ENCODE measurements around the gene NDE1.
"Not testable (repeated sequence)": the region's sequence is repeated elsewhere in the genome, so short reads cannot be mapped to it uniquely, and the experiment has no call there.

Gene NDE1

DNA sequence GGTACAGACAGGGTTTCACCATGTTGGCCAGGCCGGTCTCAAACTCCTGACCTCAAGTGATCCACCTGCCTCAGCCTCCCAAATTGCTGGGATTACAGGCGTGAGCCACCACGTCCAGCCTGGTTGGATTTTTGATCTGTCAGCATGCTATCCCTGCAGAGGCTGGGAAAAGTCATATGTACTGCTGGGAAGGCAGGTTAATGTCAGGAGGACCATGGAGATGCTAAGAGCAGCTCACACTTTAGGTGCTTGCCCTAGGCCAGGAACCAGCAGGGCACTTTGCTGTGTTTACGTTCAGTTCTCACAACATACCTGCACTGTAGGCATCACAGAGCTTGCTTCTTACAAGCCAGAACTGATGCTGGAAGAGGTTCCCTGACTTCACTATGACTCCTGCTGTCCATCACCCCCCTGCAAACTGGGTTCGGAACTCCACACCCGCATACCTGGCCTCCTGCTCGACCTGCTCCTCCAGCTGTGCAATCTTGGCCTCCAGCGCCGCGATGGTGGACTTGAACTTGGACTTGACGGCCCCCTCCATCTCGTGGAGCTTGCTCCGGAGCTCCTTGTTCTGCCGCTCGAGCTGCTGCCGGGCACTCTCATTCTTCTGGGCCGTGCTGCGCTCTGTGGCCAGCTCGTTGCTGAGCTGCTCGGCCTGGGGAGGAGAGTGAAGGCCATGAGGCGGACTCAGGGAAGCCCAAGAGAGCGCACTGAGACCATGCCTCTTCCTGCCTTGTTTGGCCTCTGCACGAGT, 66.8 kb downstream of the NDE1 start:
- in situ Hi-C loops (cut with MboI; ENCODE audit: low sequenced_read_pairs, unreplicated experiment) = no loop called here
- no peak for DNase-seq (ENCODE audit: low spot score)
- TF ChIP-seq, protein P1, sequence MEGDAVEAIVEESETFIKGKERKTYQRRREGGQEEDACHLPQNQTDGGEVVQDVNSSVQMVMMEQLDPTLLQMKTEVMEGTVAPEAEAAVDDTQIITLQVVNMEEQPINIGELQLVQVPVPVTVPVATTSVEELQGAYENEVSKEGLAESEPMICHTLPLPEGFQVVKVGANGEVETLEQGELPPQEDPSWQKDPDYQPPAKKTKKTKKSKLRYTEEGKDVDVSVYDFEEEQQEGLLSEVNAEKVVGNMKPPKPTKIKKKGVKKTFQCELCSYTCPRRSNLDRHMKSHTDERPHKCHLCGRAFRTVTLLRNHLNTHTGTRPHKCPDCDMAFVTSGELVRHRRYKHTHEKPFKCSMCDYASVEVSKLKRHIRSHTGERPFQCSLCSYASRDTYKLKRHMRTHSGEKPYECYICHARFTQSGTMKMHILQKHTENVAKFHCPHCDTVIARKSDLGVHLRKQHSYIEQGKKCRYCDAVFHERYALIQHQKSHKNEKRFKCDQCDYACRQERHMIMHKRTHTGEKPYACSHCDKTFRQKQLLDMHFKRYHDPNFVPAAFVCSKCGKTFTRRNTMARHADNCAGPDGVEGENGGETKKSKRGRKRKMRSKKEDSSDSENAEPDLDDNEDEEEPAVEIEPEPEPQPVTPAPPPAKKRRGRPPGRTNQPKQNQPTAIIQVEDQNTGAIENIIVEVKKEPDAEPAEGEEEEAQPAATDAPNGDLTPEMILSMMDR (IDR thresholded peaks at IDR 0.05; ENCODE audit: borderline replicate concordance, control extremely low read depth, extremely low read depth, insufficient read depth, missing control alignments) = no peak

- TF ChIP-seq, protein P1 (IDR thresholded peaks at IDR 0.05; ENCODE audit: borderline replicate concordance, control extremely low read depth, extremely low read depth, insufficient read depth, missing control alignments) = no peak
- in situ Hi-C loops (cut with MboI; ENCODE audit: low sequenced_read_pairs, unreplicated experiment) = no loop called here
These were observed 71.0 kb downstream of the NDE1 start for GRCh38 chr16:15721018-15721417.

DNA sequence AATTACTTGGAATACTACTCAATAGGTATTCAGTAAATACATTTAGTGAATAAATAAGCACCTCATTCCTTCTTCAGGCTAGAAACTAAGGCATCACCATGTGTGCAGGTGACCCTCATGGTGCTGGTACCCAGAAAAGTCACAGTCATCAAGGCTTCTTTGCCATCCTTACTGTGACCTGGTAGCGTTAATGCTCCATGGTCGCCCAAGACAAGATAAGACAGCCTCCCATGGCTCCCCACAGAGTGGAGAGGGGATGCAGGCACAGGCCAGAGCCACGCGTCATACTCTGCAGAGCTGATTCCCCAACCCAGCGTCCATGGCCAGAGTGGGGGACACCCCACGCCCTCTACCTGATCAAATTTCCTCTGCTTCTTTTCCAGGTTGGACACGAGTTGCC, 73.8 kb downstream of the NDE1 start:
- no peak for DNase-seq (ENCODE audit: low spot score)
- TF ChIP-seq, protein P1 (IDR thresholded peaks at IDR 0.05; ENCODE audit: borderline replicate concordance, control extremely low read depth, extremely low read depth, insufficient read depth, missing control alignments) = no peak
- in situ Hi-C loops (cut with MboI; ENCODE audit: low sequenced_read_pairs, unreplicated experiment) = no loop called here

More at GRCh38 chr16:15721018-15721417, 71.0 kb downstream of the NDE1 start:
- no peak for DNase-seq (ENCODE audit: low spot score)

DNA sequence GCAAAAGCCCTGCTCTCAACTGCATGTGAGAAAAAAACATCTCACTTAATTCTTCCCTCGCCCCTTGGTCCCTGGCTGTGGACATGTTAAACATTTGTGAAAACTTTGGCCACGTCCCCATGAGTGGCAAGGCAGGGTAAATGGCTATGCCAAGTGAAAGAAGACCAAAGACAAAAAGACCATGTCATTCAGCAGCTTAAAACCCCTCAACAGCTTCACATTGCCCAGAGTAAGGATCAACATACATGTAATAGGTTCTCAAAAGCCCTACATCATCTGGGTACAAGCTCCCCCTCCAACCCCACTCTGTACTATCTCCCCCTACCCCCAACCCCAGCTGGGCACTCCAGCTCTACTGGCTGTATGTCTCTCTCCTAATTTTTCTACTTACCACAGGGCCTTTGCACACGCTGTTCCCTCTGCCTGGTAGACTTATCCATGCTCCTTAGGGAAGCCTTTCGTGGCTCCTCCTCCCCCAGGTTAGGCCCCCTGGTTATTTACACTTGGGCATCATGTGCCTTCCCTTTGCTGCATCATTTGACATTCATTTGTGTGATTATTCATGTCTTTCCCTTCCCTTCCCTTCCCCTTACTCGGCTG, 75.7 kb downstream of the NDE1 start:
- no peak for DNase-seq (ENCODE audit: low spot score)
- TF ChIP-seq, protein P1 (IDR thresholded peaks at IDR 0.05; ENCODE audit: borderline replicate concordance, control extremely low read depth, extremely low read depth, insufficient read depth, missing control alignments) = no peak
- in situ Hi-C loops (cut with MboI; ENCODE audit: low sequenced_read_pairs, unreplicated experiment) = no loop called here

DNA sequence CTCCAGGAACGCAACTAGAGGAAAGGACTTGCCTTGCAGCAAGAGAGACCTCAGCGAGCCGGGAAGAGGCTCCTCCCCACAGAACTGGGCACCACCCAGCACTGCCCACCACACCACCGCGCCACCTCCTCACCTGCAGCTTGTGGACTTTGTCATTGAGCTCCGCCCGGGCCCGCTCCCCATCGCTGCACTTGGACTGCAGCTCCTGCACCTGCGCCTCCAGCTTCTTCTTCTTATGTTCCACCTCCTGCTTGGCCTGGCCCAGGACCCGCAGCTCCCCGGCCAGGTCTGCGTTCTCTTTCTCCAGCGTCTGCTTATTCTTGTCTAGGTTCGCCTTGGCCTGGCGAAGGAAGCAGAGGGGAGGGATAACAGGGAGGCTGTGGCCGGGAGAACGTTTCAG, 76.7 kb downstream of the NDE1 start:
- in situ Hi-C loops (cut with MboI; ENCODE audit: low sequenced_read_pairs, unreplicated experiment) = no loop called here
- TF ChIP-seq, protein P1 (IDR thresholded peaks at IDR 0.05; ENCODE audit: borderline replicate concordance, control extremely low read depth, extremely low read depth, insufficient read depth, missing control alignments) = no peak
- DNase-seq (ENCODE audit: low spot score) = no peak

GRCh38 chr16:15727697-15728096, 77.7 kb downstream of the NDE1 start:
- in situ Hi-C loops (cut with MboI; ENCODE audit: low sequenced_read_pairs, unreplicated experiment); DNase-seq (ENCODE audit: low spot score): not testable (repeated sequence)

DNA sequence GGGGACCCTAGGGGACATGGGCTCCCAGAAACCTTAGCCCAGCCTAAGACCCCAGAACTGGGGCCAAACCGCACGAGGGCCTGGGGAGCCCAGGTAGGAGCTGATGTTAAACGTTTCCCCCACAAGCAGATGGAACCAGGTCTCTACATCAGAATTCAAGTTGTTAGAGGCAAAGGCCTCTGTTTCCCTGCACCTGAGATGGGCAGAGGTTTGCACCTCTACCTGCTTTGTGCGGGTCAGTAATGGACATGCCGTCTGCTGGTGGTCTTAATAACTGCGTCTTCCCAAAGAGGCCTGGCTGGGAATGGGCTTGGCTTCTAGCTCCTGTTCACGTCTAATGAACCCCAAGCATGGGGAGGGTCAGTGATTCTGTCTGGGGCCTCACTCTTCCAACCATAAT, 79.1 kb downstream of the NDE1 start:
- TF ChIP-seq, protein P1 (IDR thresholded peaks at IDR 0.05; ENCODE audit: borderline replicate concordance, control extremely low read depth, extremely low read depth, insufficient read depth, missing control alignments) = no peak
- no peak for DNase-seq (ENCODE audit: low spot score)
- in situ Hi-C loops (cut with MboI; ENCODE audit: low sequenced_read_pairs, unreplicated experiment) = no loop called here

Measured in GM13976 (cell line).